Adrenal gland (tissue), 12 donors: ENCODE results near the gene LYRM1. TPM values are rescaled to one million over a fixed set of nuclear protein-coding genes. Genes with fewer than 3 reads are reported as not detected.

Source experiments
- DNase-seq, 7 donors: peaks; one replicate each; pipeline ENCODE4 v3.0.0-alpha.2; 2019 to 2020
- H3K27ac ChIP-seq, 5 donors: fragments of 200-600 bp; sonication (generic) in 4 of 5; 1 replicate in 3 of 5; 2 replicates in 2 of 5; pipeline versions ENCODE4 v1.5.1 to v1.8.0; 2016 to 2020; ENCODE audit warnings: mild to moderate bottlenecking in 1 of 5
- H3K27me3 ChIP-seq: fragments of 200-600 bp; 2 replicates; pipeline ENCODE4 v1.8.0; 2021
- H3K36me3 ChIP-seq, 2 donors: fragments of 200-600 bp; replicated peaks in 1 of 2; 1 replicate in 1 of 2; 2 replicates in 1 of 2; pipeline versions ENCODE4 v1.5.1 to v1.8.0; 2018 to 2022
- H3K4me1 ChIP-seq, 2 donors: fragments of 200-600 bp; replicated peaks in 1 of 2; 1 replicate in 1 of 2; 2 replicates in 1 of 2; pipeline versions ENCODE4 v1.5.1 to v1.8.0; 2018 to 2021
- H3K4me3 ChIP-seq, 4 donors: fragments of 200-600 bp; sonication (generic) in 3 of 4; one replicate each; pipeline ENCODE4 v1.5.1; 2016 to 2018
- H3K9me3 ChIP-seq, 3 donors: fragments of 200-600 bp; sonication (generic) in 1 of 3; replicated peaks in 1 of 3; 1 replicate in 2 of 3; 2 replicates in 1 of 3; pipeline versions ENCODE4 v1.5.1 to v1.8.0; 2016 to 2021
- POLR2A ChIP-seq, 2 donors: fragments of 450-650 bp; IDR thresholded peaks; one replicate each; pipeline ENCODE4 v1.6.1; 2017; ENCODE audit warnings: antibody characterized with exemption in 2 of 2, mild to moderate bottlenecking in 2 of 2, moderate library complexity in 1 of 2
- WGBS, 4 donors: extraction: QIAGEN DNeasy Blood & Tissue Kit in 2 of 4; methylation state at CpG; one replicate each; pipeline versions ENCODE4 v1.1.5 to v1.1.7; 2013 to 2017; 5-methylcytosine and 5-hydroxymethylcytosine counted together
- intact Hi-C, 2 donors: fragments of 100-400 bp; cut with DNase I; formaldehyde crosslinking; loops; one replicate each; pipeline versions ENCODE4 v1.14.1 to v1.15.0; 2022 to 2023
- polyA plus RNA-seq, 3 donors: library from polyadenylated mRNA; stranded (reverse); fragments of 200-250 nt in 2 of 3; fragments of 350-450 nt in 1 of 3; fragmentation: Illumina TruSeq in 1 of 3; extraction: RNeasy Lipid Tissue Mini Kit (QIAGEN cat#74804) in 1 of 3; gene quantifications; one replicate each; pipeline ENCODE4 v1.2.3, GENCODE V29; 2013 to 2014
- total RNA-seq, 9 donors: library from RNA; depleted of rRNA in 4 of 9; stranded (reverse); fragments of >200 nt in 4 of 9; fragments of 120-200 nt in 1 of 9; fragmentation: NEBNext Ultra II Directional in 1 of 9; extraction: Animal tissue kit (Norgen Biotek cat#: 25700) in 1 of 9; gene quantifications; one replicate each; pipeline versions ENCODE4 v1.1.0 to v1.2.4, GENCODE V29; 2013 to 2023
- TF ChIP-seq, protein P1 (sequence below), 6 experiments: fragments of 450-650 bp in 4 of 6; fragments of 200-600 bp in 2 of 6; sonication (generic) in 1 of 6; IDR thresholded peaks; 1 replicate in 5 of 6; 2 replicates in 1 of 6; pipeline versions ENCODE4 v1.5.1 to v1.8.0; 2016 to 2021; ENCODE audit warnings: antibody characterized with exemption in 6 of 6, mild to moderate bottlenecking in 2 of 6, moderate library complexity in 1 of 6
- donor health status: healthy with polysubstance abuse.
- donor health status: Bipolar disorder and iron deficiency.
- donor health status: DM: yes; HTN: yes; CAD: no.
- donor health status: DM: no; HTN: no; CAD: no.
- donor health status: DM: no; HTN: no; CAD: no.
- donor health status: DM: yes; HTN: yes; CAD: no.

LYRM1 gene
- total and polyA plus RNA-seq, 12 donors, result 18.0 to 74.0 (median 38.0) TPM

DNA sequence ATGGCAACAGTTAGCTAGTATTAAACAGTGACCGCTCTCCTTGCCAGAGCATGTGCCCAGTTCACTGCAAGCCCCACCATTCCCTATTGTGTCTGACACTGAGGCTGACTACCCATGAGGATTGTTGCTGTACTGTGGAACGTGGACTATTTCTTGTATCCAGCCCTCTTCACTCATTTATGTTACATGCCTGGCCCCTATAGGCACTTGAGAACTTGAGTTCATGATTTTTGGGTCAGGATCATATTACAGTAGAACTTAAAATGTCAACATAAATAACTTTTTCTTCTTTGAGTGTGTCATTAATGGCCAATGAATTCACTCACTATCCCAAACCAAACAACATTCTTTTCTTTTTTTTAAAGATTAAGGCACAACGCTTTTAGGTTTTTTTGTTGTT is 55.7 kb downstream of the LYRM1 start:
- intact Hi-C loops, result no loop called here
- 63 to 78% (median 70%) methylated on average over 3 of the region's 3 CpGs for WGBS, 4 donors
- H3K36me3 ChIP-seq, result no peaks in the 10 kb centered on the region

DNA sequence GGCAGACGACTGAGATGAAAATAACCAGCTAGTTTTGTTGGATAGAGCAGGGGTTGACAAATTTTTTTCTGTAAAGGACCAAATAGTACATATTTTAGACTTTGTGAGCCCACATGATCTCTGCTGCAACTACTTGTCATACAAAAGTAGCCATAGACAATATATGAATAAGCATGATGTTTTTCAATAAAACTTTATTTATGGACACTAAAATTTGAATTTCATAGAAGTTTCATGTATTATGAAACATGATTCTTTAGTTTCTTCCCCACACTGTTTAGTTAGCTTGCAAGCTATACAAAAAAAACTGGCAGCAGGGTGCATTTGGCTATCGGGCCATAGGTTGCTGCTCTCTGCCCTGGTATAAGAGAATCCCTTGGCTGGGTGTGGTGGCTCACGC is 56.6 kb downstream of the LYRM1 start:
- WGBS, 4 donors, result 78 to 83% (median 80%) methylated on average over 3 of the region's 3 CpGs
- Histone ChIP-seq H3K27ac (no peak overlapping the region), H3K27me3 (no peaks in the 10 kb centered on the region), H3K36me3 (no peaks in the 10 kb centered on the region), H3K4me1 (no peaks in the 10 kb centered on the region), H3K4me3 (no peak overlapping the region), H3K9me3 (no peaks in the 10 kb centered on the region)
- DNase-seq, result no peak
- intact Hi-C loops, result no loop called here
- TF ChIP-seq, protein P1, sequence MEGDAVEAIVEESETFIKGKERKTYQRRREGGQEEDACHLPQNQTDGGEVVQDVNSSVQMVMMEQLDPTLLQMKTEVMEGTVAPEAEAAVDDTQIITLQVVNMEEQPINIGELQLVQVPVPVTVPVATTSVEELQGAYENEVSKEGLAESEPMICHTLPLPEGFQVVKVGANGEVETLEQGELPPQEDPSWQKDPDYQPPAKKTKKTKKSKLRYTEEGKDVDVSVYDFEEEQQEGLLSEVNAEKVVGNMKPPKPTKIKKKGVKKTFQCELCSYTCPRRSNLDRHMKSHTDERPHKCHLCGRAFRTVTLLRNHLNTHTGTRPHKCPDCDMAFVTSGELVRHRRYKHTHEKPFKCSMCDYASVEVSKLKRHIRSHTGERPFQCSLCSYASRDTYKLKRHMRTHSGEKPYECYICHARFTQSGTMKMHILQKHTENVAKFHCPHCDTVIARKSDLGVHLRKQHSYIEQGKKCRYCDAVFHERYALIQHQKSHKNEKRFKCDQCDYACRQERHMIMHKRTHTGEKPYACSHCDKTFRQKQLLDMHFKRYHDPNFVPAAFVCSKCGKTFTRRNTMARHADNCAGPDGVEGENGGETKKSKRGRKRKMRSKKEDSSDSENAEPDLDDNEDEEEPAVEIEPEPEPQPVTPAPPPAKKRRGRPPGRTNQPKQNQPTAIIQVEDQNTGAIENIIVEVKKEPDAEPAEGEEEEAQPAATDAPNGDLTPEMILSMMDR (IDR thresholded peaks at IDR 0.05), result no peak
- no peak for TF ChIP-seq POLR2A (IDR thresholded peaks at IDR 0.05)

More for the DNA sequence above, 55.7 kb downstream of the LYRM1 start:
- H3K27me3 ChIP-seq, result no peaks in the 10 kb centered on the region
- no peak overlapping the region for H3K4me3 ChIP-seq
- no peaks in the 10 kb centered on the region for H3K9me3 ChIP-seq
- TF ChIP-seq, protein P1 (IDR thresholded peaks at IDR 0.05), result no peak
- TF ChIP-seq POLR2A (IDR thresholded peaks at IDR 0.05), result no peak
- no peak overlapping the region for H3K27ac ChIP-seq
- DNase-seq, result no peak
- no peaks in the 10 kb centered on the region for H3K4me1 ChIP-seq

DNA sequence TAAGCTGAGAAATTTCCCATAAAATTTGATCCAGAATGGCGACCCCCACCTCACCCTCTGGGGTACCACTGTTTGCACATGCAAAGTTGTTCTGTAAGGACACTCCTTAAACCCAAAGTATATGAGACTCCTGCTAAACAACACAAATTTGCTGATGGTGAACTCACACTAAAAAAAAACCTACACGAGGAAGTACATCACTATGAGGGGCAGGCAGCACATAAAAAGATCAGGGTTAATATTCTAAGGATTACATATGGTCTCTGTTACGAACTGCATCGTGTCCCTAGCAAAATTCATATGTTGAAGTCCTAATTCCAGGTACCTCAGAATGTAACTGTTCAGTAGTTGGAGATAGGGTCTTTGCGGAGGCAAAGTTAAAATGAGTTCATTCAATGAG is 60.3 kb downstream of the LYRM1 start:
- WGBS, 4 donors, result 81 to 88% (median 83%) methylated on average over 5 of the region's 5 CpGs
- TF ChIP-seq POLR2A (IDR thresholded peaks at IDR 0.05), result no peak
- TF ChIP-seq, protein P1 (IDR thresholded peaks at IDR 0.05), result no peak
- H3K36me3 ChIP-seq, result no peaks in the 10 kb centered on the region

DNA sequence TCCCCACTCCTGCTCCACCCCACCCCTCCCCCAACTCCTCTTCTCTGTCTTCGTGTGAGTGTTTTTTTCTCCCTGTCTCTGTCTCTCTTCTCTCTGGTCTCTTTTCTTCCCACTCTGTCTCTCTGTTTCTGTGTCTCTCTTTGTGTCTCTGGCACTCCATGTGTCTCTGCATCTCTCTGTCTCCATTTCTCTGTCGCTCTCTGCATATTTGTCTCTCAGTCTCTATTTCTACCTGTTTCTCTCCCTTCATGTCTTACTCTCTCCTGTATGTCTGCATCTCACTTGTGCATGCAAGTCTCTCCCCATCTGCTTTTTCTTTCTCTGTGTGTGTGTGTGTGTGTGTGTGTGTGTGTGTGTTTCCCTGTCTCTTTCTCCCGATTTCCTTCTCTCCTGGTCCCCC is 68.2 kb downstream of the LYRM1 start:
- Histone ChIP-seq H3K9me3 (no peaks in the 10 kb centered on the region), H3K4me1 (no peaks in the 10 kb centered on the region), H3K4me3 (no peak overlapping the region), H3K27me3 (no peaks in the 10 kb centered on the region), H3K27ac (no peak overlapping the region), H3K36me3 (no peaks in the 10 kb centered on the region)
- DNase-seq, result no peak
- intact Hi-C loops, result no loop called here
- 49 to 61% (median 58%) methylated on average over 3 of the region's 3 CpGs for WGBS, 4 donors
- TF ChIP-seq, protein P1 (IDR thresholded peaks at IDR 0.05), result no peak
- no peak for TF ChIP-seq POLR2A (IDR thresholded peaks at IDR 0.05)

More for the DNA sequence above, 60.3 kb downstream of the LYRM1 start:
- no peaks in the 10 kb centered on the region for H3K9me3 ChIP-seq
- H3K4me1 ChIP-seq, result no peaks in the 10 kb centered on the region
- intact Hi-C loops, result no loop called here
- no peak overlapping the region for H3K4me3 ChIP-seq
- H3K27me3 ChIP-seq, result no peaks in the 10 kb centered on the region
- H3K27ac ChIP-seq, result no peak overlapping the region
- no peak for DNase-seq
